OCI-LY7 (cell line): ENCODE data around the gene HSD3B2. TPM values are rescaled to one million over a fixed set of nuclear protein-coding genes. Genes with fewer than 3 reads are reported as not detected.

ENCODE experiments used
- BruUV-seq: library from RNA; stranded (reverse); fragments of 400-500 nt; replicated peaks from 2 replicates; lab custom pipeline; 2021; lab: Mats Ljungman, UMichigan
- CTCF ChIA-PET: fragments of 300-600 bp; sonication (Branson Sonifier 250); formaldehyde crosslinking; loops from one replicate; lab custom pipeline; 2022; ENCODE audit warnings: antibody characterized with exemption; ENCODE audit not compliant: unreplicated experiment; lab: Charles Lee
- POLR2A ChIA-PET: fragments of 300-600 bp; sonication (Branson Sonifier 250); formaldehyde crosslinking; loops from one replicate; lab custom pipeline; 2022; ENCODE audit warnings: antibody characterized with exemption; lab: Charles Lee
- DNase-seq: peaks from one replicate; pipeline ENCODE4 v3.0.0-alpha.2; 2015; ENCODE audit warnings: low spot score
- H2AFZ ChIP-seq: fragments of 200-600 bp; sonication (generic), shearing (Covaris generic); 2 replicates; pipeline ENCODE4 v1.6.1; 2014; ENCODE audit warnings: mild to moderate bottlenecking, antibody characterized with exemption, low read length, moderate library complexity
- H3K27ac ChIP-seq: fragments of 200-600 bp; sonication (generic); 2 replicates; pipeline ENCODE4 v1.5.1; 2014; ENCODE audit warnings: mixed run types, low read depth, mild to moderate bottlenecking, moderate library complexity, low read length, inconsistent platforms; ENCODE audit not compliant: poor library complexity, severe bottlenecking
- H3K36me3 ChIP-seq: fragments of 200-600 bp; sonication (generic); 2 replicates; pipeline ENCODE4 v1.6.1; 2014; ENCODE audit warnings: mild to moderate bottlenecking, antibody characterized with exemption, low read length, moderate library complexity, mixed read lengths; ENCODE audit not compliant: insufficient read depth
- H3K4me1 ChIP-seq: fragments of 200-600 bp; sonication (generic); 2 replicates; pipeline ENCODE4 v1.5.1; 2014; ENCODE audit warnings: mild to moderate bottlenecking, low read length; ENCODE audit not compliant: insufficient read depth, poor library complexity, severe bottlenecking
- H3K4me2 ChIP-seq: fragments of 200-600 bp; sonication (generic); 2 replicates; pipeline ENCODE4 v1.6.1; 2014; ENCODE audit warnings: mild to moderate bottlenecking, low read length
- H3K4me3 ChIP-seq: fragments of 200-600 bp; sonication (generic); 2 replicates; pipeline ENCODE4 v1.5.1; 2014; ENCODE audit warnings: mild to moderate bottlenecking, low read depth, low read length; ENCODE audit not compliant: poor library complexity, severe bottlenecking
- H3K79me2 ChIP-seq: fragments of 200-600 bp; sonication (generic); 2 replicates; pipeline ENCODE4 v1.6.1; 2016; ENCODE audit warnings: low read depth, mild to moderate bottlenecking, low read length, moderate library complexity, mixed read lengths; ENCODE audit not compliant: insufficient read depth
- H3K9me2 ChIP-seq: fragments of 200-600 bp; sonication (generic); 2 replicates; pipeline ENCODE4 v1.6.1; 2016; ENCODE audit warnings: mild to moderate bottlenecking, low read length, mixed read lengths; ENCODE audit not compliant: insufficient read depth
- H3K9me3 ChIP-seq: fragments of 200-600 bp; sonication (generic); 2 replicates; pipeline ENCODE4 v1.6.1; 2014; ENCODE audit warnings: mild to moderate bottlenecking, mixed run types, low read length, mixed read lengths
- H4K20me1 ChIP-seq: fragments of 200-600 bp; sonication (generic); 2 replicates; pipeline ENCODE4 v1.6.1; 2014; ENCODE audit warnings: mild to moderate bottlenecking, antibody characterized with exemption, low read length, moderate library complexity, mixed read lengths; ENCODE audit not compliant: insufficient read depth
- CTCF ChIP-seq: fragments of 200-600 bp; sonication (generic); conservative IDR thresholded peaks from 2 replicates; pipeline ENCODE4 v1.5.1; 2014; ENCODE audit warnings: mild to moderate bottlenecking, antibody characterized with exemption, low read length, moderate library complexity, mixed read lengths
- EZH2phosphoT487 ChIP-seq: fragments of 200-600 bp; sonication (generic); IDR thresholded peaks from 2 replicates; pipeline ENCODE4 v1.6.1; 2018; ENCODE audit warnings: low read depth, borderline replicate concordance, mild to moderate bottlenecking, mixed run types, antibody characterized with exemption, low read length, moderate library complexity, mixed read lengths
- intact Hi-C: fragments of 100-400 bp; cut with micrococcal nuclease; formaldehyde crosslinking; loops from one replicate; pipeline ENCODE4 v1.10.0; 2022; ENCODE audit not compliant: unreplicated experiment
- total RNA-seq, 2 experiments: library from RNA; depleted of rRNA in 1 of 2; stranded (reverse); fragments of >200 nt in 1 of 2; shearing (Covaris generic) in 1 of 2; gene quantifications; 2 replicates each; pipeline ENCODE4 v1.2.3, GENCODE V29; 2014 to 2022

Gene HSD3B2
- total RNA-seq, 2 experiments from 2014 or later: not detected

DNA sequence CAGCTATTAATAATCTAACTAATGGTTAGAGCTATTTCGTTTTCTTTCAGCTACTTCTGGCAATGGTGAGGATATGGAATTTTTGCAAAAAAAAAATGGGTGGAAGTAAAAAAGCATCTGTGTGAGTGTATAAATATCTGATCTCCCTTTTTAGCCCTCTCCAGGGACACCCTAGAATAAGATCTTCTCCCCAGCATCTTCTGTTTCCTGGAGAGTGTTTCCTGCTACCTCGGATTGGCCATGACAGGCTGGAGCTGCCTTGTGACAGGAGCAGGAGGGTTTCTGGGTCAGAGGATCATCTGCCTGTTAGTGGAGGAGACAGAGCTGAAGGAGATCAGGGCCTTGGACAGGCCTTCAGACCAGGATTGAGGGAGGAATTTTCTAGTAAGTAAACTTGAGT is 23.8 kb downstream of the HSD3B2 start:
- no peaks in the 10 kb centered on the region for H4K20me1 ChIP-seq
- ChIA-PET POLR2A (no interaction called here), CTCF (no interaction called here)
- intact Hi-C loops: no loop called here
- BruUV-seq: no TSS peak
- no peak overlapping the region for H2AFZ ChIP-seq
- no peaks in the 10 kb centered on the region for H3K9me3 ChIP-seq
- H3K4me1 ChIP-seq: no peaks in the 10 kb centered on the region
- H3K27ac ChIP-seq: no peak overlapping the region
- no peaks in the 10 kb centered on the region for H3K79me2 ChIP-seq
- TF ChIP-seq EZH2phosphoT487 (no peak), CTCF (no peak)
- no peaks in the 10 kb centered on the region for H3K9me2 ChIP-seq
- no peak overlapping the region for H3K4me2 ChIP-seq
- no peak overlapping the region for H3K4me3 ChIP-seq
- no peak for DNase-seq
- H3K36me3 ChIP-seq: no peaks in the 10 kb centered on the region

GRCh38 chr1:119440721-119441307 is 25.9 kb downstream of the HSD3B2 start:
- POLR2A ChIA-PET: interaction anchor here (0.6 to 0.7 kb wide), 2 partner anchors 34 to 168 kb away, joined by 3 read pairs; no protein-coding TSS in a partner anchor
- Histone ChIP-seq H3K27ac (no peak overlapping the region), H3K4me2 (no peak overlapping the region), H2AFZ (no peak overlapping the region), H3K36me3 (no peaks in the 10 kb centered on the region), H3K9me3 (no peaks in the 10 kb centered on the region), H3K9me2 (no peaks in the 10 kb centered on the region), H4K20me1 (no peaks in the 10 kb centered on the region), H3K4me1 (no peaks in the 10 kb centered on the region), H3K79me2 (no peaks in the 10 kb centered on the region), H3K4me3 (no peak overlapping the region)
- TF ChIP-seq EZH2phosphoT487 (no peak), CTCF (no peak)
- intact Hi-C loops: no loop called here
- BruUV-seq: no TSS peak
- CTCF ChIA-PET: no interaction called here
- no peak for DNase-seq

GRCh38 chr1:119442756-119443155 is 27.8 kb downstream of the HSD3B2 start:
- H3K9me2 ChIP-seq: no peaks in the 10 kb centered on the region
- H3K4me1 ChIP-seq: no peaks in the 10 kb centered on the region
- CTCF ChIA-PET: no interaction called here
- no peak overlapping the region for H3K4me3 ChIP-seq
- intact Hi-C loops: no loop called here
- no peak overlapping the region for H2AFZ ChIP-seq
- TF ChIP-seq EZH2phosphoT487 (no peak), CTCF (no peak)
- H3K36me3 ChIP-seq: no peaks in the 10 kb centered on the region
- no peaks in the 10 kb centered on the region for H3K79me2 ChIP-seq
- POLR2A ChIA-PET: no interaction called here
- H4K20me1 ChIP-seq: no peaks in the 10 kb centered on the region
- no TSS peak for BruUV-seq
- no peak overlapping the region for H3K4me2 ChIP-seq
- no peaks in the 10 kb centered on the region for H3K9me3 ChIP-seq
- no peak overlapping the region for H3K27ac ChIP-seq
- DNase-seq: no peak
